Upper lobe of right lung (tissue), 1 donor: Measurements from ENCODE around the gene LHFPL6. TPM values are rescaled to one million over a fixed set of nuclear protein-coding genes. Genes with fewer than 3 reads are reported as not detected.

ENCODE experiments used
- ATAC-seq: fragments of 200-7000 bp; cut with Tn5 transposase; one replicate; pipeline ENCODE4 v1.9.1; 2020; ENCODE audit warnings: mild to moderate bottlenecking, moderate library complexity
- DNase-seq: peaks from one replicate; pipeline ENCODE4 v3.0.0-alpha.2; 2020
- H3K27ac ChIP-seq: fragments of 200-600 bp; one replicate; pipeline ENCODE4 v1.8.0; 2022
- H3K27me3 ChIP-seq: fragments of 200-600 bp; one replicate; pipeline ENCODE4 v1.8.0; 2022; ENCODE audit warnings: mild to moderate bottlenecking
- H3K36me3 ChIP-seq: fragments of 200-600 bp; one replicate; pipeline ENCODE4 v1.8.0; 2022
- H3K4me1 ChIP-seq: fragments of 200-600 bp; one replicate; pipeline ENCODE4 v1.8.0; 2022
- H3K4me3 ChIP-seq: fragments of 200-600 bp; one replicate; pipeline ENCODE4 v1.8.0; 2022; ENCODE audit warnings: mild to moderate bottlenecking
- H3K9me3 ChIP-seq: fragments of 200-600 bp; one replicate; pipeline ENCODE4 v1.8.0; 2022
- intact Hi-C: fragments of 100-400 bp; cut with DNase I; formaldehyde crosslinking; loops from one replicate; pipeline ENCODE4 v1.11.0; 2022
- total RNA-seq: library from RNA; stranded (reverse); fragmentation: NEBNext Ultra II Directional; extraction: Animal tissue kit (Norgen Biotek cat#: 25700); gene quantifications from one replicate; pipeline ENCODE4 v1.2.1, GENCODE V29; 2021
- TF ChIP-seq, protein P1 (sequence below): fragments of 200-600 bp; IDR thresholded peaks from one replicate; pipeline ENCODE4 v1.8.0; 2022; ENCODE audit warnings: antibody characterized with exemption
- donor health status: DM: no; HTN: yes; CAD: no; lungs with severe emphysema.

Gene LHFPL6
- total RNA-seq, 1 donor from 2014 or later: 80.0 TPM

GRCh38 chr13:39596685-39597084 is 6.3 kb downstream of the LHFPL6 start:
- no peaks in the 10 kb centered on the region for H3K36me3 ChIP-seq
- peak overlapping the region; percentile 3 for H3K4me3 ChIP-seq
- intact Hi-C loops: no loop called here
- DNase-seq (no peak), ATAC-seq (no peak)
- no peak overlapping the region for H3K27ac ChIP-seq
- H3K27me3 ChIP-seq: no peaks in the 10 kb centered on the region
- TF ChIP-seq, protein P1, sequence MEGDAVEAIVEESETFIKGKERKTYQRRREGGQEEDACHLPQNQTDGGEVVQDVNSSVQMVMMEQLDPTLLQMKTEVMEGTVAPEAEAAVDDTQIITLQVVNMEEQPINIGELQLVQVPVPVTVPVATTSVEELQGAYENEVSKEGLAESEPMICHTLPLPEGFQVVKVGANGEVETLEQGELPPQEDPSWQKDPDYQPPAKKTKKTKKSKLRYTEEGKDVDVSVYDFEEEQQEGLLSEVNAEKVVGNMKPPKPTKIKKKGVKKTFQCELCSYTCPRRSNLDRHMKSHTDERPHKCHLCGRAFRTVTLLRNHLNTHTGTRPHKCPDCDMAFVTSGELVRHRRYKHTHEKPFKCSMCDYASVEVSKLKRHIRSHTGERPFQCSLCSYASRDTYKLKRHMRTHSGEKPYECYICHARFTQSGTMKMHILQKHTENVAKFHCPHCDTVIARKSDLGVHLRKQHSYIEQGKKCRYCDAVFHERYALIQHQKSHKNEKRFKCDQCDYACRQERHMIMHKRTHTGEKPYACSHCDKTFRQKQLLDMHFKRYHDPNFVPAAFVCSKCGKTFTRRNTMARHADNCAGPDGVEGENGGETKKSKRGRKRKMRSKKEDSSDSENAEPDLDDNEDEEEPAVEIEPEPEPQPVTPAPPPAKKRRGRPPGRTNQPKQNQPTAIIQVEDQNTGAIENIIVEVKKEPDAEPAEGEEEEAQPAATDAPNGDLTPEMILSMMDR: no peak
- H3K9me3 ChIP-seq: no peaks in the 10 kb centered on the region
- H3K4me1 ChIP-seq: peaks cover 8% of the 10 kb centered on the region

- no peaks in the 10 kb centered on the region for H3K36me3 ChIP-seq
- H3K27me3 ChIP-seq: no peaks in the 10 kb centered on the region
- DNase-seq: no peak
- peaks cover 6% of the 10 kb centered on the region for H3K4me1 ChIP-seq
- no peak overlapping the region for H3K27ac ChIP-seq
- H3K9me3 ChIP-seq: no peaks in the 10 kb centered on the region
- ATAC-seq: no peak
- TF ChIP-seq, protein P1: no peak
- no peak overlapping the region for H3K4me3 ChIP-seq
- intact Hi-C loops: no loop called here
Observed at GRCh38 chr13:39596176-39596575, 6.8 kb downstream of the LHFPL6 start.

DNA sequence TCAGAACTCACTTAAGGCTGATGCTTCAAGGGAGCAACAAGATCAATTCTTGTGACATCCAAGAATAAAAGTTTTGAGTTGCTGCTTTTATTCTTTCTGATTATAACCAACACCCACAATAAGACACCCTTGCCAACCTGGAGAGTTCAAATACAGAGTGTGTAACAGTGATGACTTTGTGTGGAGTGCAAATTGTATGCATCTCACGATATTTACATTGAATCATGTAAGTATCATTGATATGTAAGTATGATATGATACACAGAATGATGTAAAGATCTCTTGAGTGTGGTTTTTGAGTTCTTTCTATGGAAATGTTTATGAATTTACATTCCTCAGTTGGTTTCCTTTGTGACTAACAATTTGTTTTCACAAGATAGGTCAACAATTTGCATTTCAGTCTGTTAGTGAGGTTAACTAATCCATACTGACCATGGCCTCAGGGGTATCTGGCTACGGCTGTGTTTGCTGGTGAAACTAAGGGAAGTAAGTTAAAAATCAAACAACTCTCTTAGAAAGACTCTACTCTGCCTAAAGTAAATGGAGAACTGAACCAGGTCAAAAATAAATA is 12.4 kb downstream of the LHFPL6 start:
- intact Hi-C loops: no loop called here
- Histone ChIP-seq H3K27me3 (no peaks in the 10 kb centered on the region), H3K4me1 (no peaks in the 10 kb centered on the region), H3K27ac (no peak overlapping the region), H3K4me3 (no peak overlapping the region), H3K9me3 (no peaks in the 10 kb centered on the region), H3K36me3 (no peaks in the 10 kb centered on the region)
- ATAC-seq (no peak), DNase-seq (no peak)
- TF ChIP-seq, protein P1: no peak

DNA sequence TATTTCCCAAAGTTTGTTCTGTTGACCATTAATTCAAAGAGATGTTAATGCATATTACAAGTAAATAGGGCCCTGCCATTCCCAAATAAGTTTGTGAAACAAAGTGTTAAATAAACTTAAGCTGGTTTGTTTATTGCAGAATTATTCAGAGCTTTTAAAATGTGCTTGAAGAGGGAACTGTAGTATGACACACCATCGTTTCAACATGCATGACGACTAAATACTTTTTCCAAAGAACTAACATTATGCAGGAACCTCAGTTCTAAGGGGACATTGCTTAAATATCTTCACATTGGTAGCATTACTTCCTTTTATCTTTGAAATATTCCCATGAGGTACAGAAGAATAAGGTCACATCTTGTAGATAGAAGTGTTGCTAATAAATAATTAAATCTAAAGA is 14.6 kb downstream of the LHFPL6 start:
- intact Hi-C loops: no loop called here
- DNase-seq (no peak), ATAC-seq (no peak)
- Histone ChIP-seq H3K4me3 (no peak overlapping the region), H3K4me1 (no peaks in the 10 kb centered on the region), H3K36me3 (no peaks in the 10 kb centered on the region), H3K27ac (no peak overlapping the region), H3K9me3 (no peaks in the 10 kb centered on the region), H3K27me3 (no peaks in the 10 kb centered on the region)
- TF ChIP-seq, protein P1: no peak

DNA sequence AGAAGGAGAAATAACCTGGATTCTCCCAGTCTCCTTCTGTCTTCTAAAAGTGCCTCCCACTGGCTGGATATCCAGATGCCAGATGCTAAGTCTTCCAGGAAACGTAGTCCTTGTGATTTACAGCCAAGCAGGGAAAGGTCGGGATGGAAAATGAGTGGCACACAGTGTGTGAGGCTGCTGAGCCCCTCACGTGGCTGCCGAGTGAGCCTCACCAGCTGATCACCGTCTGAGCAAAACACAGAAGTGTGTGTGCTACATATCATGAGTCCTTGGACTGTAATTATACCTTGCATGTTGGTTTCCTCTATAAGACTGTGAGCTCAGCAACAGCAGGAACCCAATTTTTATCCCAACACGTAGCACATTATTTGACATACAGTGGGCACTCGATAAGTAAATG is 15.1 kb downstream of the LHFPL6 start:
- H3K27ac ChIP-seq: no peak overlapping the region
- H3K4me3 ChIP-seq: no peak overlapping the region
- H3K4me1 ChIP-seq: no peaks in the 10 kb centered on the region
- H3K9me3 ChIP-seq: no peaks in the 10 kb centered on the region
- no peaks in the 10 kb centered on the region for H3K36me3 ChIP-seq
- intact Hi-C loops: no loop called here
- no peak for ATAC-seq
- TF ChIP-seq, protein P1: no peak
- no peak for DNase-seq
- no peaks in the 10 kb centered on the region for H3K27me3 ChIP-seq
